ENCODE results near the gene FRAT1. TPM values are rescaled to one million over a fixed set of nuclear protein-coding genes. Genes with fewer than 3 reads are reported as not detected.

Gene FRAT1
- total and polyA plus RNA-seq, 2 donors (not counting 3 experiments of a cell fraction or from before 2014, with no cell fraction given), result 2.2 to 3.2 TPM

GRCh38 chr10:97333601-97334369, 14.7 kb downstream of the FRAT1 start:
- POLR2A ChIA-PET, result interaction anchor here (3.4 kb wide), 1 partner anchor 14 kb away, joined by 10 read pairs; the partner anchor contains the start of gene FRAT1
- no TSS peak for BruUV-seq (replicated peaks)
- peaks cover 0 to 1% of the 10 kb centered on the region in 2 experiments for H3K36me3 ChIP-seq (ENCODE audit: control insufficient read depth in 2 of 2, extremely low read depth in 1 of 2, insufficient read depth in 2 of 2, low read length in 2 of 2)
- peak overlapping the region; percentile 97 for H3K9ac ChIP-seq (replicated peaks; ENCODE audit: extremely low read depth, insufficient read depth, low read length)
- no peaks in the 10 kb centered on the region for H3K9me1 ChIP-seq (replicated peaks; ENCODE audit: control insufficient read depth, extremely low read depth, insufficient read depth, low read length)
- peaks cover 20 to 29% of the 10 kb centered on the region in 2 experiments for H3K27me3 ChIP-seq (ENCODE audit: control insufficient read depth in 2 of 2, insufficient read depth in 2 of 2, low read length in 2 of 2)
- H3K4me1 ChIP-seq (ENCODE audit: control insufficient read depth, extremely low read depth, insufficient read depth, low read length), result peaks cover 11% of the 10 kb centered on the region
- intact Hi-C loops (cut with micrococcal nuclease), result loop anchor here (1.0 to 10.0 kb wide), 5 partner anchors 22 to 259 kb away; partner anchors contain the start of genes ARHGAP19 and RRP12
- H4K20me1 ChIP-seq (replicated peaks; ENCODE audit: control insufficient read depth, extremely low read depth, insufficient read depth, low read length), result no peaks in the 10 kb centered on the region
- peak overlapping the region; percentile 21 for H2AFZ ChIP-seq (ENCODE audit: low read depth, low read length)
- peak overlapping the region; percentile 88 for H3K4me2 ChIP-seq (ENCODE audit: insufficient read depth, low read length)
- dilution Hi-C loops (cut with MboI; ENCODE audit: extremely low pct_ligation_motif_present, low sequenced_read_pairs), result no loop called here
- CTCF ChIA-PET, result interaction anchor here (0.7 to 4.4 kb wide), 19 partner anchors 11 to 296 kb away, joined by 3 to 73 read pairs (median 9); partner anchors contain the start of genes ARHGAP19, FRAT1 and RRP12
- peak overlapping the region; percentile 75 for H3K27ac ChIP-seq (ENCODE audit: insufficient read depth, low read depth, low read length)
- H3K4me3 ChIP-seq (replicated peaks in 1 of 3; ENCODE audit: insufficient read depth in 1 of 3, low read depth in 1 of 3, low read length in 3 of 3), result peak overlapping the region; percentile 32 to 84 (median 80)
- H3K79me2 ChIP-seq (ENCODE audit: control insufficient read depth, insufficient read depth, low read length), result peaks cover 24% of the 10 kb centered on the region
- no peak for TF ChIP-seq JUN (IDR thresholded peaks at IDR 0.05; ENCODE audit: borderline replicate concordance, insufficient read depth, insufficient read length, low read depth)
- TF ChIP-seq POLR2AphosphoS5 (IDR thresholded peaks at IDR 0.05; ENCODE audit: insufficient read depth, low read depth, low read length), result no peak
- TF ChIP-seq CTCF (IDR thresholded peaks at IDR 0.05; ENCODE audit: extremely low read depth in 1 of 2, insufficient read depth in 1 of 2, low read depth in 1 of 2, low read length in 2 of 2), result no peak
- TF ChIP-seq EZH2 (IDR thresholded peaks at IDR 0.05; ENCODE audit: borderline replicate concordance, low read depth, low read length, severe bottlenecking), result no peak
- TF ChIP-seq GATA2 (IDR thresholded peaks at IDR 0.05; ENCODE audit: insufficient read depth, insufficient read length, low read depth, low read length), result no peak
- FAIRE-seq (no peak), DNase-seq (ENCODE audit: low read depth, low spot score) (peak; percentile 66)
- H3K9me3 ChIP-seq (replicated peaks; ENCODE audit: control insufficient read depth, insufficient read depth, low read length), result no peaks in the 10 kb centered on the region

Measured in endothelial cell of umbilical vein (primary cell).